Mesothelial cell of epicardium (in vitro differentiated cells): Measurements from ENCODE around the gene PLET1. TPM values are rescaled to one million over a fixed set of nuclear protein-coding genes. Genes with fewer than 3 reads are reported as not detected.

Experiments used
- DNase-seq, 2 experiments: peaks; one replicate each; pipeline ENCODE4 v3.0.0; 2021; ENCODE audit warnings: low spot score in 2 of 2; ENCODE audit not compliant: unreplicated experiment in 2 of 2
- H3K27ac Mint-ChIP-seq: 2 replicates; pipeline ENCODE4 v1.8.0; 2021; ENCODE audit warnings: mixed read lengths
- H3K27me3 Mint-ChIP-seq: 2 replicates; pipeline ENCODE4 v1.8.0; 2021; ENCODE audit warnings: low read depth, mixed read lengths
- H3K36me3 Mint-ChIP-seq: 2 replicates; pipeline ENCODE4 v1.8.0; 2021; ENCODE audit warnings: mixed read lengths
- H3K4me1 Mint-ChIP-seq: 2 replicates; pipeline ENCODE4 v1.8.0; 2021; ENCODE audit warnings: mixed read lengths
- H3K4me3 Mint-ChIP-seq: 2 replicates; pipeline ENCODE4 v1.8.0; 2021; ENCODE audit warnings: mild to moderate bottlenecking, moderate library complexity, mixed read lengths
- H3K9me3 Mint-ChIP-seq: 2 replicates; pipeline ENCODE4 v1.8.0; 2021; ENCODE audit warnings: mixed read lengths
- total RNA-seq: library from RNA; stranded (reverse); gene quantifications from 3 replicates; pipeline ENCODE4 v1.2.1, GENCODE V29; 2021
- TF ChIP-seq, protein P1 (sequence below): fragments of 200-600 bp; sonication (generic); IDR thresholded peaks from one replicate; pipeline ENCODE4 v1.5.0; 2021; ENCODE audit warnings: antibody characterized with exemption; ENCODE audit not compliant: unreplicated experiment

PLET1 gene
- total RNA-seq, 1 donor from 2014 or later, result not detected

DNA sequence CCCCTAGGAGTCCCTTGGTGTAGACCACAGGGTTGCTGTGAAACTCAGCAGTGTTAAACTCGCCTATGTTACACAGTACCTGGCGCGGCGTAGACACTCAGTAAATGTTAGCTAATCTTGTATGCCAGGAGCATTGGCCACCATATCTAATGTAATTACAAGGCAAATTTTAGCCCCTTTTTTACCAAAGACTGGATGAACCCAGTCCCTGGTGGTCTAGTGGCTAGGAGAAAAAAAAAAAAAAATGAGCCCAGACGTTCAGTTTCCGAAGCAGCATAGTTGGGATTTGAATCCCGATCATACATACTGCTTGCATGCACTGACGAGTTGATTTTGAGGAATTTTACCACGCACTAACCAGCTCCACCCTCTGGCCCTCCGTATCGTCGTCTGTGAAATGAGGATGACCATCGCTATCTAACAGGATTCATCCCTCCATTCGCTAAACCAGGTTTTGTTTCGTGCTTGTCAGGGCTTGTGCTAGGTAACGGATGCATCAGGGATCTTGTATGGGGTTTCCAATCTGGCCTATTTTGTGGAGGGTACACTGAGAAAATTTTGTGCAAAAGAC lies 33.7 kb downstream of the PLET1 start:
- no peak for DNase-seq
- Mint-ChIP-seq H3K36me3 (peaks cover 24% of the 10 kb centered on the region), H3K9me3 (no peaks in the 10 kb centered on the region), H3K4me1 (peaks cover 23% of the 10 kb centered on the region), H3K27me3 (no peaks in the 10 kb centered on the region), H3K4me3 (peak overlapping the region; percentile 88), H3K27ac (peak overlapping the region; percentile 86)
- TF ChIP-seq, protein P1, sequence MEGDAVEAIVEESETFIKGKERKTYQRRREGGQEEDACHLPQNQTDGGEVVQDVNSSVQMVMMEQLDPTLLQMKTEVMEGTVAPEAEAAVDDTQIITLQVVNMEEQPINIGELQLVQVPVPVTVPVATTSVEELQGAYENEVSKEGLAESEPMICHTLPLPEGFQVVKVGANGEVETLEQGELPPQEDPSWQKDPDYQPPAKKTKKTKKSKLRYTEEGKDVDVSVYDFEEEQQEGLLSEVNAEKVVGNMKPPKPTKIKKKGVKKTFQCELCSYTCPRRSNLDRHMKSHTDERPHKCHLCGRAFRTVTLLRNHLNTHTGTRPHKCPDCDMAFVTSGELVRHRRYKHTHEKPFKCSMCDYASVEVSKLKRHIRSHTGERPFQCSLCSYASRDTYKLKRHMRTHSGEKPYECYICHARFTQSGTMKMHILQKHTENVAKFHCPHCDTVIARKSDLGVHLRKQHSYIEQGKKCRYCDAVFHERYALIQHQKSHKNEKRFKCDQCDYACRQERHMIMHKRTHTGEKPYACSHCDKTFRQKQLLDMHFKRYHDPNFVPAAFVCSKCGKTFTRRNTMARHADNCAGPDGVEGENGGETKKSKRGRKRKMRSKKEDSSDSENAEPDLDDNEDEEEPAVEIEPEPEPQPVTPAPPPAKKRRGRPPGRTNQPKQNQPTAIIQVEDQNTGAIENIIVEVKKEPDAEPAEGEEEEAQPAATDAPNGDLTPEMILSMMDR, result no peak

DNA sequence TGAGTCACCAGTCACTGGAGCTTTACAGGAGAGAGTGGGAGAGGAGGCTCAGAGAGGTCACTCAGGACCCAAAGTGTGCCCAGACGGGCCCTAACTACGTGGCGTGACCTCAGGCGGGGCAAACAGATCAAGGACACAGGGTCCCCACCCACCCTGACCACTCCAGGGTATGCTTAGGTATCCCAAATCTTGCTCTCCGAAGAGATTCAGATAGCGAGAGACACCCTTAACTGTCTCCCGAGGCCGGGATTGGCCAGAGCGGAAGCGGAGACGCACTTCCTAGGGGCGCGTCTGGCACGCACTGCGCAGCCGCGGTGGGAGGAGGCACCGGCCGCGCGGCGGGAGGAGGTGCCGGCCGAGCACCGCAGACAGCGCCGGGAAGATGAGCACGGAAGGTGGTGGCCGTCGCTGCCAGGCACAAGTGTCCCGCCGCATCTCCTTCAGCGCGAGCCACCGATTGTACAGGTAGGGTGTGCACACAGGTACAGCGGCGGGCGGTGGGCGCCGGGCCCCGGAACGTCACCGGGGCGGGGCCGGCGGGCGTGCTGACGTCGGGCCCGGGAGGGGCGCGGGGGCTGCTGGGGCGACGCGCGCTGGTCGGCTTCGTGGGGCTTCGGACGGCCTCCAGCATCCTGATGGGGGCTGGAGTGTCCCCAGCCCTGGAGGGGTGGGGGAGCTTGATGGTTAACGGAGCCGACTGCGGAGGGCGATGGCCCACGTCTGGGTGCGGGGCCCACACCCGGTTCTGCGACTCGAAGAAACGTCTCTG lies 34.4 kb downstream of the PLET1 start, which contains the start of gene PTS:
Gene PTS (plus strand): TSS at position 367 of the 769 bp plus-strand sequence. CDS start 16 bp downstream, at position 383.
- TF ChIP-seq, protein P1, result no peak

DNA sequence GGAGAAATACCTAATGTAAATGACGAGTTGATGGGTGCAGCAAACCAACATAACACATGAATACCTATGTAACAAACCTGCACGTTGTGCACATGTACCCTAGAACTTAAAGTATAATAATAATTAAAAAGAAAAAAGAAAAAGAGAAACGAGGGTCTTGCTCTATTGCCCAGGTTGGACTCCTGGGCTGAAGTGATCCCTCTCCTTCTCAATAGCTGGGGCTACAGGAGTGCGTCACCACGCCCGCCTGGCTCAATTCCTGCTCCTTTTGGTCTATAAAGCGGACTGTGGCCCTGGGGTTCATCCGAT lies 35.0 kb downstream of the PLET1 start:
- H3K4me3 Mint-ChIP-seq, result peak overlapping the region; percentile 88
- DNase-seq, result no peak
- H3K36me3 Mint-ChIP-seq, result peaks cover 24% of the 10 kb centered on the region
- peak overlapping the region; percentile 86 for H3K27ac Mint-ChIP-seq
- H3K4me1 Mint-ChIP-seq, result peaks cover 29% of the 10 kb centered on the region
- H3K9me3 Mint-ChIP-seq, result no peaks in the 10 kb centered on the region
- TF ChIP-seq, protein P1, result no peak
- H3K27me3 Mint-ChIP-seq, result no peaks in the 10 kb centered on the region

More for the DNA sequence above, 34.4 kb downstream of the PLET1 start, which contains the start of gene PTS:
- peak; percentile 75 to 88 for DNase-seq
- H3K4me3 Mint-ChIP-seq, result peak within 1 kb of the TSS; percentile 88
- peaks cover 24% of the 10 kb centered on the region for H3K36me3 Mint-ChIP-seq
- peaks cover 26% of the 10 kb centered on the region for H3K4me1 Mint-ChIP-seq
- H3K9me3 Mint-ChIP-seq, result no peaks in the 10 kb centered on the region
- H3K27ac Mint-ChIP-seq, result peak within 1 kb of the TSS; percentile 86
- no peaks in the 10 kb centered on the region for H3K27me3 Mint-ChIP-seq

DNA sequence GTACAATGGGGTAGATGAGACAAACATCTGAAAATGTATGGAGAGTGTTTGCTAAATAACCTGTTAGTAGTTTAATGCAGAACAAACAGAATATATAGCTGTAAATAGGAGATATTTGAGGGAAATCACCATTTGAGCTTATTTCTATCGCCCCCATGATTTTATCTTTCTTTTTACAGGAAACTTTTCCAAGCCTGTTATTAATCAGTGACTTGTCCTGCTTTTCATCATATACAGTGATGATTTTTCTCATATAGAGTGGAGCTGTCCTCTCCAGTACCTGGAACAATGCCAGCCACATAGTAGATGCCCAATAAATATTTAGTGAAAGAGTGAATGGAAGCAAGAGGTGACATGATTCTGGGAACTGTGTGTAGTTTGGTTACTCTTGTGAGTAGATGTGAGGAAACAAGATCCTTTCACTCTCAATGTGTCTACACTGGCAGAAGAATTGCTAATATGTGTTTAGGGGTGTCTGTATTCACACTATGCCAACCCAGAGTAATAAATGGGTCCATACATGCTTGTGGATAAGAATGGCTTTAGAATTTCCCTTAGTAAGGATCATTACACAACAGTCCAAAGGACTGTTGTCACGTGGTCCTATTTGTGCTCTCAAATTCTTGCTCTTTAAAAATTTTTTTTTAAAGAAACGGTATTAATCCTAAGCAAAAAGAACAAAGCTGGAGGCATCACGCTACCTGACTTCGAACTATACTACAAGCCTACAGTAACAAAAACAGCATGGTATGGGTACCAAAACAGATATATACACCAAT lies 36.7 kb downstream of the PLET1 start:
- Mint-ChIP-seq H3K27ac (no peak overlapping the region), H3K4me1 (peaks cover 37% of the 10 kb centered on the region), H3K27me3 (no peaks in the 10 kb centered on the region), H3K36me3 (peaks cover 15% of the 10 kb centered on the region), H3K4me3 (no peak overlapping the region), H3K9me3 (no peaks in the 10 kb centered on the region)
- TF ChIP-seq, protein P1, result no peak
- DNase-seq, result no peak

DNA sequence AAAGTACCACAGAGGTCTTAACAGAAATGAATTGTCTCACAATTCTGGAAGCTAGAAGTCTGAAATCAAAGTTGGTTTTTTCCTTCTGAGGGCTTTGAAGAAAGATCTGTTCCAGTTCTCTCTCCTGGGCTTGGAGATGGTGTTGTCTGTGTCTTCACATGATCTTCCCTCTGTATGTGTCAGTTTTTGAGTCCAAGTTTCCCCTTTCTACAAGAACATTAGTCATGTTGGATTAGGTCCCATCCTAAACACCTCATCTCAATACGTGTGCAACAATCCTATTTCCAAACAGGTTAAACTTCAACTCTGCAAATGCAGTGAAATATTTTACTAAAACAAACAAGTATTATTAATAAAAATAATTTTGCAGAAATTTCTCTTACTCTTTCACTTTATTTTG lies 37.5 kb downstream of the PLET1 start:
- Mint-ChIP-seq H3K27me3 (no peaks in the 10 kb centered on the region), H3K27ac (peak overlapping the region; percentile 9), H3K4me3 (no peak overlapping the region), H3K9me3 (no peaks in the 10 kb centered on the region), H3K36me3 (peaks cover 10% of the 10 kb centered on the region), H3K4me1 (peaks cover 33% of the 10 kb centered on the region)
- no peak for DNase-seq
- TF ChIP-seq, protein P1, result no peak
